GM23338 (cell line): Measurements from ENCODE around the gene FAM171A1. TPM values are rescaled to one million over a fixed set of nuclear protein-coding genes. Genes with fewer than 3 reads are reported as not detected.

Source experiments
- ATAC-seq: fragments of 200-7000 bp; cut with Tn5 transposase; 3 replicates; pipeline ENCODE4 v1.9.1; 2020
- DNase-seq: peaks from one replicate; pipeline ENCODE4 v3.0.0-alpha.2; 2015; ENCODE audit warnings: low spot score
- H2AFZ ChIP-seq: fragments of 200-600 bp; sonication (generic); 2 replicates; pipeline ENCODE4 v1.8.0; 2016; ENCODE audit warnings: antibody characterized with exemption, mild to moderate bottlenecking, moderate library complexity
- H3F3A ChIP-seq: fragments of 200-600 bp; sonication (generic); replicated peaks from 2 replicates; pipeline ENCODE4 v1.8.0; 2017; ENCODE audit warnings: antibody characterized with exemption, mixed run types, low read depth
- H3K27ac ChIP-seq: fragments of 200-600 bp; sonication (generic); 2 replicates; pipeline ENCODE4 v1.6.1; 2016; ENCODE audit warnings: low read depth
- H3K27me3 ChIP-seq: fragments of 200-600 bp; sonication (generic); 2 replicates; pipeline ENCODE4 v1.8.0; 2016; ENCODE audit warnings: mild to moderate bottlenecking, mixed run types, moderate library complexity; ENCODE audit not compliant: insufficient read depth
- H3K36me3 ChIP-seq: fragments of 200-600 bp; sonication (generic); 2 replicates; pipeline ENCODE4 v1.8.0; 2016; ENCODE audit warnings: mild to moderate bottlenecking; ENCODE audit not compliant: insufficient read depth
- H3K4me1 ChIP-seq: fragments of 200-600 bp; sonication (generic); 2 replicates; pipeline ENCODE4 v1.8.0; 2016; ENCODE audit warnings: mild to moderate bottlenecking, moderate library complexity; ENCODE audit not compliant: insufficient read depth
- H3K4me2 ChIP-seq: fragments of 200-600 bp; sonication (generic); 2 replicates; pipeline ENCODE4 v1.7.1; 2017; ENCODE audit warnings: mixed run types
- H3K4me3 ChIP-seq: fragments of 200-600 bp; sonication (generic); 2 replicates; pipeline ENCODE4 v1.6.1; 2016; ENCODE audit warnings: mixed run types
- H3K79me2 ChIP-seq: fragments of 200-600 bp; sonication (generic); replicated peaks from 2 replicates; pipeline ENCODE4 v1.8.0; 2017; ENCODE audit warnings: mild to moderate bottlenecking; ENCODE audit not compliant: insufficient read depth
- H3K9me2 ChIP-seq: fragments of 200-600 bp; sonication (generic); 2 replicates; pipeline ENCODE4 v1.8.0; 2017; ENCODE audit not compliant: insufficient read depth
- H4K20me1 ChIP-seq: fragments of 200-600 bp; sonication (generic); replicated peaks from 2 replicates; pipeline ENCODE4 v1.8.0; 2017; ENCODE audit warnings: mild to moderate bottlenecking; ENCODE audit not compliant: insufficient read depth
- H3K27ac Mint-ChIP-seq: 2 replicates; pipeline ENCODE4 v1.8.0; 2020; ENCODE audit warnings: inconsistent platforms, mild to moderate bottlenecking, moderate library complexity, mixed read lengths
- H3K27me3 Mint-ChIP-seq: 3 replicates; pipeline ENCODE4 v1.8.0; 2022; ENCODE audit warnings: low read depth, mild to moderate bottlenecking, moderate library complexity, mixed read lengths, inconsistent platforms; ENCODE audit not compliant: insufficient read depth, poor library complexity
- H3K36me3 Mint-ChIP-seq: 3 replicates; pipeline ENCODE4 v1.8.0; 2021; ENCODE audit warnings: low read depth, mild to moderate bottlenecking, inconsistent platforms, moderate library complexity, mixed read lengths
- H3K4me1 Mint-ChIP-seq: 3 replicates; pipeline ENCODE4 v1.8.0; 2020; ENCODE audit warnings: mild to moderate bottlenecking, inconsistent platforms, mixed read lengths
- H3K4me3 Mint-ChIP-seq: 3 replicates; pipeline ENCODE4 v1.8.0; 2021; ENCODE audit warnings: moderate library complexity, mild to moderate bottlenecking, inconsistent platforms, mixed read lengths
- H3K9me3 Mint-ChIP-seq: 3 replicates; pipeline ENCODE4 v1.8.0; 2020; ENCODE audit warnings: moderate library complexity, mild to moderate bottlenecking, inconsistent platforms, mixed read lengths
- CREB1 ChIP-seq: fragments of 250-450 bp; sonication (Bioruptor Pico); IDR thresholded peaks from 2 replicates; pipeline ENCODE4 v1.5.0; 2020; ENCODE audit warnings: low read depth, mild to moderate bottlenecking, moderate library complexity
- EZH2 ChIP-seq: fragments of 200-600 bp; sonication (generic); IDR thresholded peaks from one replicate; pipeline ENCODE4 v1.8.0; 2017; ENCODE audit warnings: antibody characterized with exemption, mild to moderate bottlenecking, low read depth; ENCODE audit not compliant: unreplicated experiment
- EZH2phosphoT487 ChIP-seq: fragments of 200-600 bp; sonication (generic); IDR thresholded peaks from one replicate; pipeline ENCODE4 v1.8.1; 2018; ENCODE audit warnings: antibody characterized with exemption; ENCODE audit not compliant: unreplicated experiment
- NANOG ChIP-seq: IDR thresholded peaks from 2 replicates; pipeline ENCODE4 v1.6.1; 2016; ENCODE audit warnings: antibody characterized with exemption, borderline replicate concordance
- POLR2AphosphoS5 ChIP-seq: IDR thresholded peaks from 2 replicates; pipeline ENCODE4 v1.6.1; 2016; ENCODE audit warnings: antibody characterized with exemption, low read depth
- STAT1 ChIP-seq: IDR thresholded peaks from one replicate; pipeline ENCODE4 v1.6.1; 2016; ENCODE audit warnings: antibody characterized with exemption; ENCODE audit not compliant: unreplicated experiment
- ZNF114 ChIP-seq: fragments of 250-450 bp; sonication (Bioruptor Pico); IDR thresholded peaks from 2 replicates; pipeline ENCODE4 v1.5.0; 2020; ENCODE audit warnings: mild to moderate bottlenecking, moderate library complexity
- ZNF331 ChIP-seq: fragments of 250-450 bp; sonication (Bioruptor Pico); IDR thresholded peaks from 2 replicates; pipeline ENCODE4 v1.5.0; 2020; ENCODE audit warnings: low read depth, mild to moderate bottlenecking, moderate library complexity
- polyA plus RNA-seq: library from polyadenylated mRNA; unstranded; fragments of >200 nt; fragmentation: Nextera tagmentation; extraction: Ambion mirVana; gene quantifications from 2 replicates; pipeline ENCODE4 v1.2.1, GENCODE V29; 2016
- total RNA-seq: library from RNA; depleted of rRNA; stranded (reverse); fragments of >200 nt; shearing (Covaris generic); gene quantifications from 2 replicates; pipeline ENCODE4 v1.2.3, GENCODE V29; 2014
- TF ChIP-seq, protein P1 (sequence below): IDR thresholded peaks from 2 replicates; pipeline ENCODE4 v1.6.1; 2016; ENCODE audit warnings: antibody characterized with exemption
- TF ChIP-seq, protein P2 (sequence below): fragments of 250-450 bp; sonication (Bioruptor Pico); IDR thresholded peaks from 2 replicates; pipeline ENCODE4 v1.5.0; 2020; ENCODE audit warnings: mild to moderate bottlenecking, moderate library complexity
- TF ChIP-seq, protein P3 (sequence below), 2 experiments: fragments of 200-600 bp in 1 of 2; sonication (generic) in 1 of 2; conservative IDR thresholded peaks; 2 replicates each; pipeline versions ENCODE4 v1.5.1 to v1.6.1; 2016 to 2017; ENCODE audit warnings: antibody characterized with exemption in 2 of 2, low read depth in 2 of 2, mild to moderate bottlenecking in 2 of 2, moderate library complexity in 1 of 2

FAM171A1 gene
- total and polyA plus RNA-seq, 2 experiments from 2014 or later: 11.3 to 32.2 TPM

DNA sequence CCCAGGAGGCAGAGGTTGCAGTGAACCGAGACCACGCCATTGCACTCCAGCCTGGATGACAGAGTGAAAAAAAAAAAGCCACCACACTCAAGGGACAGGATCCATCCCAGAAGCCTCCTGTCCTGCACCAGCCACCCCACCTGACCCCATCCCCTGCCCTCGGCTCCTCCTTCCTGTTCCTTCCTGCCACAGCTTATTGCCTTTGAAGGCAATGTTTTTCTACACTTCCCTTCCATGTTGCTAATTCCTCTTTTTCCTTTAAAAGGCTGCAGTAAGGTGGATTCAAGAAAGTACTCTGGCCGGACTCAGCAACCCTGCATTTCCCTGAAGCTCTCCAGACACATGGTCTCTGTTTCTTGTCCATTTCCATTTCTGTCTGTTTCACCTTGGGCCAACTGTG is 80.9 kb downstream of the FAM171A1 start:
- H3F3A ChIP-seq: no peaks in the 10 kb centered on the region
- H2AFZ ChIP-seq: no peak overlapping the region
- Mint-ChIP-seq H3K27ac (0 out of 2 replicates have a peak overlapping the region, but pooled peaks have one; percentile 8), H3K4me3 (no peak overlapping the region), H3K36me3 (no peaks in the 10 kb centered on the region), H3K4me1 (peaks cover 20% of the 10 kb centered on the region), H3K9me3 (no peaks in the 10 kb centered on the region), H3K27me3 (peaks cover 1% of the 10 kb centered on the region)
- no peaks in the 10 kb centered on the region for H3K27me3 ChIP-seq
- no peaks in the 10 kb centered on the region for H3K4me1 ChIP-seq
- H3K79me2 ChIP-seq: no peaks in the 10 kb centered on the region
- H3K27ac ChIP-seq: no peak overlapping the region
- TF ChIP-seq STAT1 (no peak), EZH2phosphoT487 (no peak), ZNF114 (no peak), CREB1 (CRISPR knock-in tag) (no peak), EZH2 (no peak), POLR2AphosphoS5 (no peak), NANOG (no peak)
- TF ChIP-seq, protein P1, sequence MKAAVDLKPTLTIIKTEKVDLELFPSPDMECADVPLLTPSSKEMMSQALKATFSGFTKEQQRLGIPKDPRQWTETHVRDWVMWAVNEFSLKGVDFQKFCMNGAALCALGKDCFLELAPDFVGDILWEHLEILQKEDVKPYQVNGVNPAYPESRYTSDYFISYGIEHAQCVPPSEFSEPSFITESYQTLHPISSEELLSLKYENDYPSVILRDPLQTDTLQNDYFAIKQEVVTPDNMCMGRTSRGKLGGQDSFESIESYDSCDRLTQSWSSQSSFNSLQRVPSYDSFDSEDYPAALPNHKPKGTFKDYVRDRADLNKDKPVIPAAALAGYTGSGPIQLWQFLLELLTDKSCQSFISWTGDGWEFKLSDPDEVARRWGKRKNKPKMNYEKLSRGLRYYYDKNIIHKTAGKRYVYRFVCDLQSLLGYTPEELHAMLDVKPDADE: no peak
- no peak overlapping the region for H3K4me2 ChIP-seq
- ATAC-seq (no peak), DNase-seq (no peak)
- no peaks in the 10 kb centered on the region for H4K20me1 ChIP-seq
- H3K36me3 ChIP-seq: no peaks in the 10 kb centered on the region
- no peak overlapping the region for H3K4me3 ChIP-seq
- H3K9me2 ChIP-seq: no peaks in the 10 kb centered on the region

DNA sequence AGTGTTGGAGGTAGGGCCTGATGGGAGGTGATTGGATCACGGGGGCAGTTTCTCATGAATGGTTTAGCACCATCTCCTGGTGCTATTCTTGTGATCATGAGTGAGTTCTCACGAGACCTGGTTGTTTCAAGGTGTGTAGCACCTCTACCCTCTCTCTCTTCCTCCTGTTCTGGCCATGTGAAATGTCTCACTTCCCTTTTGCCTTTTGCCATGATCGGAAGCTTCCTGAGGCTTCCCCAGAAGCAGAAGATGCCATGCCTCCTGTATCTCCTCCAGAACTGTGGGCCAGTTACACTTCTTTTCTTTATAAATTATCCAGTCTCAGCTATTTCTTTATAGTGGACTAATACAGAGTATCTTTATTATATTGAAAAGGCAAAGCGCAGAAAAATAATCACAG is 90.1 kb downstream of the FAM171A1 start:
- no peak for ATAC-seq
- no peak overlapping the region for H3K4me3 ChIP-seq
- no peaks in the 10 kb centered on the region for H3K4me1 Mint-ChIP-seq
- no peaks in the 10 kb centered on the region; the same call in 1 of the 2 replicates for H4K20me1 ChIP-seq
- H3K9me2 ChIP-seq: no peaks in the 10 kb centered on the region
- H3K27ac Mint-ChIP-seq: no peak overlapping the region
- H3K27ac ChIP-seq: no peak overlapping the region
- H3K36me3 Mint-ChIP-seq: peaks cover 34% of the 10 kb centered on the region
- DNase-seq: no peak
- no peaks in the 10 kb centered on the region for H3F3A ChIP-seq
- H3K79me2 ChIP-seq: no peaks in the 10 kb centered on the region
- no peaks in the 10 kb centered on the region; the same call in 2 of the 3 replicates for H3K9me3 Mint-ChIP-seq
- H3K27me3 ChIP-seq: no peaks in the 10 kb centered on the region
- H3K27me3 Mint-ChIP-seq: peaks cover 2% of the 10 kb centered on the region
- no peaks in the 10 kb centered on the region for H3K4me1 ChIP-seq
- H3K4me3 Mint-ChIP-seq: no peak overlapping the region
- H2AFZ ChIP-seq: no peak overlapping the region
- no peak overlapping the region for H3K4me2 ChIP-seq
- H3K36me3 ChIP-seq: no peaks in the 10 kb centered on the region
- TF ChIP-seq STAT1 (no peak), EZH2phosphoT487 (no peak), CREB1 (CRISPR knock-in tag) (no peak), ZNF331 (CRISPR knock-in tag) (no peak), POLR2AphosphoS5 (no peak), NANOG (no peak), EZH2 (no peak)
- TF ChIP-seq, protein P2, sequence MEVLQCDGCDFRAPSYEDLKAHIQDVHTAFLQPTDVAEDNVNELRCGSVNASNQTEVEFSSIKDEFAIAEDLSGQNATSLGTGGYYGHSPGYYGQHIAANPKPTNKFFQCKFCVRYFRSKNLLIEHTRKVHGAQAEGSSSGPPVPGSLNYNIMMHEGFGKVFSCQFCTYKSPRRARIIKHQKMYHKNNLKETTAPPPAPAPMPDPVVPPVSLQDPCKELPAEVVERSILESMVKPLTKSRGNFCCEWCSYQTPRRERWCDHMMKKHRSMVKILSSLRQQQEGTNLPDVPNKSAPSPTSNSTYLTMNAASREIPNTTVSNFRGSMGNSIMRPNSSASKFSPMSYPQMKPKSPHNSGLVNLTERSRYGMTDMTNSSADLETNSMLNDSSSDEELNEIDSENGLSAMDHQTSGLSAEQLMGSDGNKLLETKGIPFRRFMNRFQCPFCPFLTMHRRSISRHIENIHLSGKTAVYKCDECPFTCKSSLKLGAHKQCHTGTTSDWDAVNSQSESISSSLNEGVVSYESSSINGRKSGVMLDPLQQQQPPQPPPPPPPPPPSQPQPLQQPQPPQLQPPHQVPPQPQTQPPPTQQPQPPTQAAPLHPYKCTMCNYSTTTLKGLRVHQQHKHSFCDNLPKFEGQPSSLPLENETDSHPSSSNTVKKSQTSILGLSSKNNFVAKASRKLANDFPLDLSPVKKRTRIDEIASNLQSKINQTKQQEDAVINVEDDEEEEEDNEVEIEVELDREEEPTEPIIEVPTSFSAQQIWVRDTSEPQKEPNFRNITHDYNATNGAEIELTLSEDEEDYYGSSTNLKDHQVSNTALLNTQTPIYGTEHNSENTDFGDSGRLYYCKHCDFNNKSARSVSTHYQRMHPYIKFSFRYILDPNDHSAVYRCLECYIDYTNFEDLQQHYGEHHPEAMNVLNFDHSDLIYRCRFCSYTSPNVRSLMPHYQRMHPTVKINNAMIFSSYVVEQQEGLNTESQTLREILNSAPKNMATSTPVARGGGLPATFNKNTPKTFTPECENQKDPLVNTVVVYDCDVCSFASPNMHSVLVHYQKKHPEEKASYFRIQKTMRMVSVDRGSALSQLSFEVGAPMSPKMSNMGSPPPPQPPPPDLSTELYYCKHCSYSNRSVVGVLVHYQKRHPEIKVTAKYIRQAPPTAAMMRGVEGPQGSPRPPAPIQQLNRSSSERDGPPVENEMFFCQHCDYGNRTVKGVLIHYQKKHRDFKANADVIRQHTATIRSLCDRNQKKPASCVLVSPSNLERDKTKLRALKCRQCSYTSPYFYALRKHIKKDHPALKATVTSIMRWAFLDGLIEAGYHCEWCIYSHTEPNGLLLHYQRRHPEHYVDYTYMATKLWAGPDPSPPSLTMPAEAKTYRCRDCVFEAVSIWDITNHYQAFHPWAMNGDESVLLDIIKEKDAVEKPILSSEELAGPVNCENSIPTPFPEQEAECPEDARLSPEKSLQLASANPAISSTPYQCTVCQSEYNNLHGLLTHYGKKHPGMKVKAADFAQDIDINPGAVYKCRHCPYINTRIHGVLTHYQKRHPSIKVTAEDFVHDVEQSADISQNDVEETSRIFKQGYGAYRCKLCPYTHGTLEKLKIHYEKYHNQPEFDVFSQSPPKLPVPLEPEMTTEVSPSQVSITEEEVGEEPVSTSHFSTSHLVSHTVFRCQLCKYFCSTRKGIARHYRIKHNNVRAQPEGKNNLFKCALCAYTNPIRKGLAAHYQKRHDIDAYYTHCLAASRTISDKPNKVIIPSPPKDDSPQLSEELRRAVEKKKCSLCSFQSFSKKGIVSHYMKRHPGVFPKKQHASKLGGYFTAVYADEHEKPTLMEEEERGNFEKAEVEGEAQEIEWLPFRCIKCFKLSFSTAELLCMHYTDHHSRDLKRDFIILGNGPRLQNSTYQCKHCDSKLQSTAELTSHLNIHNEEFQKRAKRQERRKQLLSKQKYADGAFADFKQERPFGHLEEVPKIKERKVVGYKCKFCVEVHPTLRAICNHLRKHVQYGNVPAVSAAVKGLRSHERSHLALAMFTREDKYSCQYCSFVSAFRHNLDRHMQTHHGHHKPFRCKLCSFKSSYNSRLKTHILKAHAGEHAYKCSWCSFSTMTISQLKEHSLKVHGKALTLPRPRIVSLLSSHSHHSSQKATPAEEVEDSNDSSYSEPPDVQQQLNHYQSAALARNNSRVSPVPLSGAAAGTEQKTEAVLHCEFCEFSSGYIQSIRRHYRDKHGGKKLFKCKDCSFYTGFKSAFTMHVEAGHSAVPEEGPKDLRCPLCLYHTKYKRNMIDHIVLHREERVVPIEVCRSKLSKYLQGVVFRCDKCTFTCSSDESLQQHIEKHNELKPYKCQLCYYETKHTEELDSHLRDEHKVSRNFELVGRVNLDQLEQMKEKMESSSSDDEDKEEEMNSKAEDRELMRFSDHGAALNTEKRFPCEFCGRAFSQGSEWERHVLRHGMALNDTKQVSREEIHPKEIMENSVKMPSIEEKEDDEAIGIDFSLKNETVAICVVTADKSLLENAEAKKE: no peak
- TF ChIP-seq, protein P3, sequence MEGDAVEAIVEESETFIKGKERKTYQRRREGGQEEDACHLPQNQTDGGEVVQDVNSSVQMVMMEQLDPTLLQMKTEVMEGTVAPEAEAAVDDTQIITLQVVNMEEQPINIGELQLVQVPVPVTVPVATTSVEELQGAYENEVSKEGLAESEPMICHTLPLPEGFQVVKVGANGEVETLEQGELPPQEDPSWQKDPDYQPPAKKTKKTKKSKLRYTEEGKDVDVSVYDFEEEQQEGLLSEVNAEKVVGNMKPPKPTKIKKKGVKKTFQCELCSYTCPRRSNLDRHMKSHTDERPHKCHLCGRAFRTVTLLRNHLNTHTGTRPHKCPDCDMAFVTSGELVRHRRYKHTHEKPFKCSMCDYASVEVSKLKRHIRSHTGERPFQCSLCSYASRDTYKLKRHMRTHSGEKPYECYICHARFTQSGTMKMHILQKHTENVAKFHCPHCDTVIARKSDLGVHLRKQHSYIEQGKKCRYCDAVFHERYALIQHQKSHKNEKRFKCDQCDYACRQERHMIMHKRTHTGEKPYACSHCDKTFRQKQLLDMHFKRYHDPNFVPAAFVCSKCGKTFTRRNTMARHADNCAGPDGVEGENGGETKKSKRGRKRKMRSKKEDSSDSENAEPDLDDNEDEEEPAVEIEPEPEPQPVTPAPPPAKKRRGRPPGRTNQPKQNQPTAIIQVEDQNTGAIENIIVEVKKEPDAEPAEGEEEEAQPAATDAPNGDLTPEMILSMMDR (conservative IDR thresholded peaks at IDR 0.05; ENCODE audit: low read depth in 2 of 2): no peak
- TF ChIP-seq, protein P1: no peak
